GM18505 (cell line): ENCODE results near the gene GPR17.

ENCODE experiments used
- ATAC-seq: cut with Tn5 transposase; IDR thresholded peaks from one replicate; pipeline ENCODE4 v1.9.1; 2021; ENCODE audit not compliant: unreplicated experiment
- POLR2A ChIP-seq: IDR thresholded peaks from 4 replicates; pipeline ENCODE4 v1.6.1; 2011; ENCODE audit warnings: borderline replicate concordance; ENCODE audit not compliant: insufficient read depth, insufficient read length; ENCODE audit errors: extremely low read depth

GPR17 gene

DNA sequence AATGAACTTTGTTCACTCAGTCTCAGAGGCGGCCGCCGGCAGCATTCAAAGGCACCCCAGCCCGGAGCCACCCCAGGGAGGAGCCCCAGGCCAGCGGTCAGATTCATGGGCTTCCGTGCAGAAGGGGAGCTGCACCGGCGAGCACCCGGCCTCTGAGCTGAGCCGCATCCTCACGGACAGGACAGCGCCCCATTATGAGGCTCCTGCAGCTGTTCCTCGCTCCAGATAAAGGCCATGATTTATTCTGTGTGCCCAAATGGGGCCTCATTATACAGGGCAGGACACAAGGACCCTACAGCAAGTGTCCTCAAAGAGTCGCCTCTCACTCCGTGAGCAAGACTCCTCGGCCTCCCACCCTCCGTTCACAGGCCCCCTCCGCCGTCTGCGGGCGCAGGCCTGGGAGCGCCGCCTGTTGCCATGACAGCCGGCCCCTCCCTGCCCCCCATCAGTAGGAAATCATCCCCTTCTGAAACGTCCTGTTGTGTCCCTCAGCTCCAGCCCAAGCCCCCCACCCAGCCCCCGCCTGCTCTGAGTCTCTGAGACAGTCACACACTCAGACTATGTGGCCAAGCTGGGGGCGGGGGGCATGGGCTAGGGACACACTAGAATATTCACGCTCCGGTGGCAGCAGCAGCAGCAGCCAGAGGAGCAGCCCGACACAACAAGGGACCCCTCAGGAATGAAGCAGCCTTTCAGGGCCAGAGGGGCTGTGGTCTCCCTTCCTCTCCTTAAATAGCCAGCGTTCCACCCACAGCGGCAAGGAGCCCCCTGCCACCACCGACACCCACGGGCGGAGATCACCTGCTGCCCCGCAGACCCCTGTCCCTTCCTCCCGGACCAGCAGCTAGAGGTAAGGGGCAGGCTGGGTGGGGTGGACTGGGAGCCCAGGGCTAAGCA is at the start of gene GPR17:
Gene GPR17, plus strand, starts transcription at position 759 of the 897 bp plus-strand sequence. CDS start 4,583 bp downstream, outside the sequence.
- TF ChIP-seq POLR2A, result no peak
- no peak for ATAC-seq

DNA sequence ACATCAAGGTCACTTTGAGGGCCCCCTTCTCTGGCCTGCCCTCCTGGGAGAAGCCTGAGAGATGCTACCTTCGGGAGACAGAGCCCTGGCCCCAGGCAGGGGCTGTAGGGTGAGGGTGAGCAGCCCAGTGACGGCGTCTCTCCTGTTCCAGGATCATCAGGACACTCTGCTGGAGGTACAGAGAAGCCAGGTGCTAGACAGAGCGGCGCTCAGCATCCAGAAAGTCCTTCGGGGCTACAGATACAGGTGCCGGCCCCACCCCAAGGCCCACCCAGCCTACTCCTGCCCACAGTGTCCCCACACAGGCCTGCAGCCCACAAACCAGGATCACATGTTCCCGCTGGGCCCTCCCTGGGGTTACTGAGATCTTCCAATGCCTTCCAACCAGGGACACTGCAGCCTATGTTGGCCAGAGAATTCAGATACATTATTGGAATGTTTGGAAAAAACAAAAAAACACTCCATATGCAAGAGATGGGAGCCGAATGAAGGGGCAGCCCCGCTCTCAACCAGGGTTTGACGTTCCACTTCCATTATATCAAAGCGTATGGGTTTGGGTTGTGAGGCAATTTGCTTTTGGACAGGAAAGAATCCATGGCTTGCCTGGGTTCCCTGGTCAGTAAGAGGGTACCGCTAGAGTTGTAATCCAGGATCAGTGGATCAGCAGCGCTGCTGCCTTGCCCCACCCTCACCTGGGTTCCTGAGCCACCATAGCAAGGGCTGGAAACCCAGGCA is 49.5 kb upstream of the GPR17 start:
- no peak for TF ChIP-seq POLR2A
- ATAC-seq, result no peak

DNA sequence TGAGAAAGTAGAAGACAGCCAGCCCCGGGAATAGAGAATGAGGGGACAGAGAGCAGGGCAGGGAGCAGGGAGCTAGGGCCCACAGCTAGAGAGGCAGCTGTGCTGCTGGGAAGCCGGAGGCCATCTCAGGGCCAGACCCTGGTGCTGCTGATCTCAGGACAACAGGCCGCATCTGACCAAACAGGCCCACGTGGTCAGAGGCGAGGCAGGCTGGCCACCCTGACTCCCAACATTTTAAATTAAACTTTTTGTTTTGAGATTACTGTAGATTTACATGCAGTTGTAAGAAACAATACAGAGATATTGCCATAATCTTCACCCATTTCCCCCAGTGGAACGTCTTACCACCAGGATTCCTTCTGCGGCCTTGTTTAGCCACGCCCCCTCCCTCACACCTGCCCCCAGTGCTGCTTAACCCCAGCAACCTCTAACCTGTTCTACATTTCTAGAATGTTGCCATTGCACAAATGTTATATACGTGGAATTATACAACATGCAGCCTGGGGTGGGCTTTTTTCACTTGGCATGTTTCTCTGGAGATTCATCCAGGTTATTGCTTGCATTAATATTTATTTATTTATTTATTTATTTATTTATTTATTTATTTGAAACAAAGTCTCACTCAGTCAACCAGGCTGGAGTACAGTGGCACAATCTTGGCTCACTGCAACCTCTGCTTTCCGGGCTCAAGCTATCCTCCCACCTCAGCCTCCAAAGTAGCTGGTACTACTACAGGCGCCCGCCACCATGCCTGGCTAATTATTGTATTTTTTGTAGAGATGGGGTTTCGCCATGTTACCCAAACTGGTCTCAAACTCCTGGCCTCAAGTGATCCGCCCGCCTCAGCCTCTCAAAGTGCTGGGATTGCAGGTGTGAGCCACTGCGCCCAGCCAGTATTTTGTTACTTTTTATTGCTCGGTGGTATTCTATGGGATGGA is 48.6 kb upstream of the GPR17 start:
- no peak for TF ChIP-seq POLR2A
- ATAC-seq, result no peak

GRCh38 chr2:127597984-127598380 is 48.0 kb upstream of the GPR17 start:
- TF ChIP-seq POLR2A, result no peak
- no peak for ATAC-seq

DNA sequence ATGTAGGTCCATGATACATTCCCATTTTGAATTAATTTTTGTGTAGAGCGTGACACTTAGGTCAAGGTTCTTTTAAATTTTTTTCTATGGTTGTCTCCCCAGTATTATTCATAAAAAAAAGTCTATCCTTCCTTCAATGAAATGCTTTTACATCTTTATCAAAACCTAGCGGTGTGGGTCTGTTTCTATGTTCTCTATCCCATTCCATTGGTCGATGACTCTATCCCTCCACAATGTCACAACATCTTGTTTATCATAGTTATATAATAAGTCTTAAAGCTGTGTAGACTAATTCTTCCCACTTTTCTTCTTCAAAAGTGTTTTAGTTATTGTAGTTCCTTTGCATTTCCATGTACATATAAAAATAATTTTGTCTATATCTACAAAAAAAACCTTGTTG is 47.2 kb upstream of the GPR17 start:
- ATAC-seq, result no peak
- TF ChIP-seq POLR2A, result no peak

DNA sequence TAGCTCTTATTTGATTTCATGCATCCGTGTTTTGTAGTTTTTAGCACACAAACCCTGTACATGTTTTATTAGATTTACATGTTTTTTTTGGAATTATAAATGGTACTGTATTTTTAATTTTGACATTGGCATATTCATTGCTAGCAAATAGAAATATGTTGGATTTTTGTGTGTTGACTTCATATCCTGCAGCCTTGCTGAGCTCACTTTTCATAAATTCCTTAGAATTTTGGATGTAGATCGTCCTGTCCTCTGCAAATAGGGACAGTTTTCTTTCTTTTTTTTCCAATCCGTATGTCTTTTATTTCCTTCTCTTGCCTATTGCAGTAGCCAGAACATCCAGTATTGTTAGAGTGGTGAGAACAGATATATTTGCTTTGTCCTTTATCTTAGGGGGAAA is 46.7 kb upstream of the GPR17 start:
- TF ChIP-seq POLR2A, result no peak
- ATAC-seq, result no peak

GRCh38 chr2:127604986-127605385 is 41.0 kb upstream of the GPR17 start:
- no peak for TF ChIP-seq POLR2A
- ATAC-seq, result no peak

GRCh38 chr2:127605691-127606263 is 40.2 kb upstream of the GPR17 start:
- no peak for ATAC-seq
- no peak for TF ChIP-seq POLR2A

GRCh38 chr2:127606625-127607398 is 39.1 kb upstream of the GPR17 start:
- no peak for TF ChIP-seq POLR2A
- ATAC-seq, result no peak

DNA sequence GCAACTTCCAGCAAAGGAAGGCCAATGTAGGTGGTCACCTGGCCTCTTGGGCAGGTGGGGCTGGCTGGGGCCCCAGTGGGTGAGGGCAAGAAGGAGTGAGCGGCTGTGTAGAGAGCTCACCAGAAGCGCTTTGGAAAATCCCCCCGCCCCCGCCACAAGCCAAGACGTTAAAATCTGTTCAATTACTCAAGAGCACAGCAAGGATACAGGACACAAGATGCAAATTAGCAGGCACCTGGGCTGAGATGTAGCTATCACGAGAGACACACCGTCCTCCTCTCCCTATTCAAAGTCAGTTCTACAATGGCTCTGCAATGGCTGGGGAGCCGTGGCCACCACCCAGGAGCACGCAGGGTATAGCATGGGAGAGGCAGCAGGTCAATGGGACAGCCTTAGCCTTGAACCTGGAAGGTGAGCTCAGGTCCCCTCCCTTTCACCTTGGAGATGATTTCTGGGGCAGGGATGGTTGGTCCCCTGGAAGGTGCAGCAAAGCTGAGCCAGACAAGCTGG is 38.5 kb upstream of the GPR17 start:
- no peak for ATAC-seq
- TF ChIP-seq POLR2A, result no peak

DNA sequence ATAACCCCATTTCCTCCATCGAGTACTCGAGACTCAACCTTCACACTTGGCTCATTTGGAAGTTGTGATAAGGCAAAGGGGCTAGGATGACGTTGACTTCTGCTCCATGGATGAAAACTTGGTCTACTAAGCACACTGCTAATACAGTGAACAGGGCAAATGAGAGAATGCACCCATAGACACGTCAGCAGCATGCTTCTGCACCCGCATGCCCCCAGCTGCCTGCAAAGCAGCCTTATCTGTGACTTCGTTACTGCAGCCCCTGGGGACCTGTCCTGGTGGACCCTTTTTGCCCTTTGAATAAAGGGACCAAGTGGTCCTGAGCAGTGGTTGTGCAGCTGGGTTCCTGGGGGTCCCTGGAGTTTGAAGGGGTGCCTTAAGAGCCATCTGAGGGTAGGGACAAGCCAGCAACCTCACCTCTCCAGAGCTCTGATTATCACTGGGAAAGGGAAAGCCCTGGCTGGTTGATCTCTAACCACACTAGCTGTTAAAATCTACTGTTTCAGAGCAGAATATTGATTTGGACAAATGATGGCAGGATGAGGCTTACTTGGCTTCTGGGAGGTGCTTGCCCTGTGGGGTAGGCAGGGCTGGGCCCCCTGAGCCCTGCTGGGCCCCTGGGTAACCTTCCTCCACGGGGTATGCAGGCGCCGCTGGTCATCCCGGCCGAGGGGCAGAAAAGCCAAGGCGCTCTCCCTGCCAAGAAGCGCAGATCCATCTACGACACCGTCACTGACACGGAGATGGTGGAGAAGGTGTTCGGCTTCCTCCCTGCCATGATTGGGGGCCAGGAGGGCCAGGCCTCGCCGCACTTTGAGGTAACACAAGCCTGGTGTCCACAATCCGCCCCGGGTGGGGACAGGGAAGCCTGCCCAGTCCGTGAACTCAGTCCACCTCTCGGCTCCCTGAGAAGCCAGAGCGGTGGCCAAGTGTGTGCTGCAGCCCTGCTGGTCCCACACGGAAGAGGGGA is 37.6 kb upstream of the GPR17 start:
- no peak for ATAC-seq
- TF ChIP-seq POLR2A, result no peak
